MCF 10A (cell line): ENCODE measurements around the gene PTH1R. TPM values are rescaled to one million over a fixed set of nuclear protein-coding genes. Genes with fewer than 3 reads are reported as not detected.

Experiments
- BruUV-seq: library from RNA; stranded (reverse); fragments of 400-500 nt; replicated peaks from 2 replicates; lab custom pipeline; 2021; lab: Mats Ljungman, UMichigan
- CTCF ChIA-PET: fragments of 300-600 bp; sonication (Branson Sonifier 250); formaldehyde crosslinking; extraction: SDS; loops from one replicate; lab custom pipeline; 2021; ENCODE audit warnings: antibody characterized with exemption, inconsistent platforms; lab: Yijun Ruan, JAX
- POLR2A ChIA-PET: fragments of 300-600, 350-650 bp; sonication (Branson Sonifier 250); formaldehyde crosslinking; extraction: SDS; loops from one replicate; lab custom pipeline; 2020; ENCODE audit warnings: antibody characterized with exemption, inconsistent platforms; lab: Yijun Ruan, JAX
- DNase-seq: peaks from one replicate; pipeline ENCODE4 v3.0.0-alpha.2; 2018; ENCODE audit not compliant: unreplicated experiment
- H3K27ac Mint-ChIP-seq: one replicate; pipeline ENCODE4 v1.8.0; 2022; ENCODE audit warnings: mild to moderate bottlenecking, low read depth, mixed read lengths; ENCODE audit not compliant: unreplicated experiment
- H3K27me3 Mint-ChIP-seq: one replicate; pipeline ENCODE4 v1.8.0; 2022; ENCODE audit warnings: mixed read lengths; ENCODE audit not compliant: insufficient read depth, unreplicated experiment
- H3K36me3 Mint-ChIP-seq: one replicate; pipeline ENCODE4 v1.8.0; 2022; ENCODE audit warnings: mild to moderate bottlenecking, moderate library complexity, mixed read lengths; ENCODE audit not compliant: insufficient read depth, unreplicated experiment
- H3K4me1 Mint-ChIP-seq: one replicate; pipeline ENCODE4 v1.8.0; 2022; ENCODE audit warnings: mixed read lengths; ENCODE audit not compliant: insufficient read depth, unreplicated experiment
- H3K4me3 Mint-ChIP-seq: one replicate; pipeline ENCODE4 v1.8.0; 2022; ENCODE audit warnings: mild to moderate bottlenecking, moderate library complexity, mixed read lengths; ENCODE audit not compliant: unreplicated experiment
- H3K9me3 Mint-ChIP-seq: one replicate; pipeline ENCODE4 v1.8.0; 2022; ENCODE audit warnings: mixed read lengths; ENCODE audit not compliant: unreplicated experiment
- CTCF ChIP-seq: fragments of 200-600 bp; IDR thresholded peaks from one replicate; pipeline ENCODE4 v1.8.0; 2022; ENCODE audit warnings: antibody characterized with exemption, mild to moderate bottlenecking; ENCODE audit not compliant: unreplicated experiment
- intact Hi-C: fragments of 100-400 bp; cut with micrococcal nuclease; formaldehyde crosslinking; loops from 2 replicates; pipeline ENCODE4 v1.14.1; 2022
- total RNA-seq: library from RNA; stranded (reverse); gene quantifications from 2 replicates; pipeline ENCODE4 v1.2.3, GENCODE V29; 2022

PTH1R gene
- total RNA-seq, 1 experiment from 2014 or later: not detected

GRCh38 chr3:46912986-46913385 lies 35.5 kb downstream of the PTH1R start:
- no peak for DNase-seq
- intact Hi-C loops: loop anchor here (2.0 to 10.0 kb wide), 4 partner anchors 64 to 412 kb away; partner anchors contain the start of genes CCDC12 and SETD2
- no peaks in the 10 kb centered on the region for H3K9me3 Mint-ChIP-seq
- peaks cover 13% of the 10 kb centered on the region for H3K4me1 Mint-ChIP-seq
- no peaks in the 10 kb centered on the region for H3K27me3 Mint-ChIP-seq
- no TSS peak for BruUV-seq
- no peak overlapping the region for H3K27ac Mint-ChIP-seq
- no peak overlapping the region for H3K4me3 Mint-ChIP-seq
- peaks cover 32% of the 10 kb centered on the region for H3K36me3 Mint-ChIP-seq
- ChIA-PET POLR2A (interaction anchor here (0.7 to 1.8 kb wide), 6 partner anchors 21 to 426 kb away, joined by 3 to 19 read pairs (median 3); partner anchors contain the start of genes CCDC12, MYL3 and NBEAL2), CTCF (interaction anchor here (0.6 to 1.8 kb wide), 9 partner anchors 10 to 288 kb away, joined by 3 to 9 read pairs (median 4); no protein-coding TSS in a partner anchor)
- no peak for TF ChIP-seq CTCF

GRCh38 chr3:46913644-46914043 lies 36.1 kb downstream of the PTH1R start:
- H3K4me1 Mint-ChIP-seq: peaks cover 13% of the 10 kb centered on the region
- no peaks in the 10 kb centered on the region for H3K27me3 Mint-ChIP-seq
- peak; percentile 98 for DNase-seq
- no peak overlapping the region for H3K27ac Mint-ChIP-seq
- no peak for TF ChIP-seq CTCF
- peaks cover 39% of the 10 kb centered on the region for H3K36me3 Mint-ChIP-seq
- CTCF ChIA-PET: interaction anchor here (0.7 to 1.8 kb wide), 5 partner anchors 10 to 211 kb away, joined by 3 to 9 read pairs (median 4); no protein-coding TSS in a partner anchor
- no peak overlapping the region for H3K4me3 Mint-ChIP-seq
- POLR2A ChIA-PET: interaction anchor here (0.7 to 1.8 kb wide), 8 partner anchors 10 to 66 kb away, joined by 3 to 19 read pairs (median 3); partner anchors contain the start of genes CCDC12, MYL3 and NBEAL2
- H3K9me3 Mint-ChIP-seq: no peaks in the 10 kb centered on the region
- intact Hi-C loops: loop anchor here (2.0 to 10.0 kb wide), 4 partner anchors 63 to 411 kb away; partner anchors contain the start of genes CCDC12 and SETD2
- BruUV-seq: no TSS peak

GRCh38 chr3:46914849-46915248 lies 37.3 kb downstream of the PTH1R start:
- Mint-ChIP-seq H3K4me1 (peaks cover 9% of the 10 kb centered on the region), H3K4me3 (no peak overlapping the region), H3K27ac (no peak overlapping the region), H3K27me3 (no peaks in the 10 kb centered on the region), H3K9me3 (no peaks in the 10 kb centered on the region), H3K36me3 (peaks cover 47% of the 10 kb centered on the region)
- TF ChIP-seq CTCF: no peak
- no peak for DNase-seq
- BruUV-seq: no TSS peak
- intact Hi-C loops: loop anchor here (5.0 to 10.0 kb wide), 2 partner anchors 247 to 410 kb away; partner anchors contain the start of gene SETD2
- POLR2A ChIA-PET: interaction anchor here (0.6 to 1.8 kb wide), 5 partner anchors 17 to 65 kb away, joined by 3 to 19 read pairs (median 5); partner anchors contain the start of genes CCDC12 and NBEAL2
- CTCF ChIA-PET: interaction anchor here (0.6 to 1.0 kb wide), 4 partner anchors 9 to 1517 kb away, joined by 3 to 8 read pairs (median 3); no protein-coding TSS in a partner anchor

- POLR2A ChIA-PET: no interaction called here
- no TSS peak for BruUV-seq
- DNase-seq: no peak
- no peak overlapping the region for H3K27ac Mint-ChIP-seq
- no peaks in the 10 kb centered on the region for H3K9me3 Mint-ChIP-seq
- peaks cover 9% of the 10 kb centered on the region for H3K4me1 Mint-ChIP-seq
- H3K4me3 Mint-ChIP-seq: no peak overlapping the region
- peaks cover 52% of the 10 kb centered on the region for H3K36me3 Mint-ChIP-seq
- H3K27me3 Mint-ChIP-seq: no peaks in the 10 kb centered on the region
- intact Hi-C loops: loop anchor here (10.0 kb wide), 1 partner anchor 409 kb away; no protein-coding TSS in a partner anchor
- CTCF ChIA-PET: interaction anchor here (0.6 to 1.0 kb wide), 4 partner anchors 9 to 1517 kb away, joined by 3 to 8 read pairs (median 3); no protein-coding TSS in a partner anchor
- no peak for TF ChIP-seq CTCF
Measured at GRCh38 chr3:46915297-46915822, 37.8 kb downstream of the PTH1R start.
